Measurements from ENCODE around the gene NCR3LG1. TPM values are rescaled to one million over a fixed set of nuclear protein-coding genes. Genes with fewer than 3 reads are reported as not detected.
A peak's percentile ranks its signal among the peaks of the same experiment; 100 is the strongest.

Gene NCR3LG1
- total and polyA plus RNA-seq, 9 of the 15 experiments (the other 6 are each of a cell fraction or from before 2014, with no cell fraction given) = 4.1 to 39.8 (median 25.1) TPM

DNA sequence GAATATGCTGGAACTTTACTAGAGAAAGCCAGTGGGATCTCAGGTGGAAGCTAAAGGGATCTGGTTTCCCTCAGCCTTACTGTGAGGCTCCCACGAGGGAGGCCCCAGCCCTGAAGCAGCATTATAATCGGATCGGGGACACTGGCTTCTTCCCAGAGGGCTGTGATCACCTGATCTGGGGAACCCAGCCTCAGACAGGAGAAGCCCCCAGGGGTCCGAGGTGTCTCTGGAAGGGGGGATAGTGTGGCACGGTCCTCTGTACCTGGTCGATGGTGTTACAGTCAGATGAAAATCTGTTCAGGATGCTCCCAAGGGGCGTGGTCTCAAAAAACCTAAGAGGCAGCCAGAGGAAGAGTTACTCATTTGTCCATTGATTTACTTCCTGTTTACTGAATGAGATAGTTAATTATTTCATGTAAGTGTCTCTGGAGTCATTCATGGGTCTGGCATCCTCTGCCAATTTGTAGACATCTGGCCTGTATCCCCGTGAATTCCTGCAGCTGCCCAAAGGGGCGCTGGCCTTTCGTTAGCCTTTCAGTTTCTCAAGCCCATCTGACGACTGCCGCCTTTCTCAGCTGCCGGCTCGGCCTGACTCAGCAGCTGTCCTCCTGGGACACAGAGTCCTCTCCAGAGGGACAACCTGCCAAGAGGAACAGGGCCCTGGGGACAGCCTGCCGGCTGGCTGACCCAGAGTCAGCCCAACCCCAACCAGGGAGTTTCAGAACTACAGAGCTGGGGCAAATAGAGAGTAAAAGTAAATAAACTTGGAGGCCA is 53.8 kb downstream of the NCR3LG1 start (continued):
- TF ChIP-seq ILF3 (IDR thresholded peaks at IDR 0.05; ENCODE audit: borderline replicate concordance) (no peak), HDAC2 (IDR thresholded peaks at IDR 0.05) (no peak), ZNF445 (CRISPR knock-in tag; IDR thresholded peaks at IDR 0.05; ENCODE audit: low read depth) (no peak), STAT5B (CRISPR knock-in tag; IDR thresholded peaks at IDR 0.05) (no peak), ZNF184 (CRISPR knock-in tag; IDR thresholded peaks at IDR 0.05) (no peak), PHTF2 (CRISPR knock-in tag; IDR thresholded peaks at IDR 0.05) (no peak), MEF2D (tag; conservative IDR thresholded peaks at IDR 0.05; ENCODE audit: low read depth) (no peak), C11orf30 (IDR thresholded peaks at IDR 0.05; ENCODE audit: low read depth) (peak; percentile 71; the same call in 1 of the 2 replicates)
- TF ChIP-seq, protein P1, sequence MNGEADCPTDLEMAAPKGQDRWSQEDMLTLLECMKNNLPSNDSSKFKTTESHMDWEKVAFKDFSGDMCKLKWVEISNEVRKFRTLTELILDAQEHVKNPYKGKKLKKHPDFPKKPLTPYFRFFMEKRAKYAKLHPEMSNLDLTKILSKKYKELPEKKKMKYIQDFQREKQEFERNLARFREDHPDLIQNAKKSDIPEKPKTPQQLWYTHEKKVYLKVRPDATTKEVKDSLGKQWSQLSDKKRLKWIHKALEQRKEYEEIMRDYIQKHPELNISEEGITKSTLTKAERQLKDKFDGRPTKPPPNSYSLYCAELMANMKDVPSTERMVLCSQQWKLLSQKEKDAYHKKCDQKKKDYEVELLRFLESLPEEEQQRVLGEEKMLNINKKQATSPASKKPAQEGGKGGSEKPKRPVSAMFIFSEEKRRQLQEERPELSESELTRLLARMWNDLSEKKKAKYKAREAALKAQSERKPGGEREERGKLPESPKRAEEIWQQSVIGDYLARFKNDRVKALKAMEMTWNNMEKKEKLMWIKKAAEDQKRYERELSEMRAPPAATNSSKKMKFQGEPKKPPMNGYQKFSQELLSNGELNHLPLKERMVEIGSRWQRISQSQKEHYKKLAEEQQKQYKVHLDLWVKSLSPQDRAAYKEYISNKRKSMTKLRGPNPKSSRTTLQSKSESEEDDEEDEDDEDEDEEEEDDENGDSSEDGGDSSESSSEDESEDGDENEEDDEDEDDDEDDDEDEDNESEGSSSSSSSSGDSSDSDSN (IDR thresholded peaks at IDR 0.05; ENCODE audit: borderline replicate concordance in 1 of 2, low read depth in 2 of 2, low read length in 2 of 2) = 0 out of 4 replicates have a peak, but pooled peaks of 1 of the 2 experiments have one; percentile 52
- TF ChIP-seq, protein P2, sequence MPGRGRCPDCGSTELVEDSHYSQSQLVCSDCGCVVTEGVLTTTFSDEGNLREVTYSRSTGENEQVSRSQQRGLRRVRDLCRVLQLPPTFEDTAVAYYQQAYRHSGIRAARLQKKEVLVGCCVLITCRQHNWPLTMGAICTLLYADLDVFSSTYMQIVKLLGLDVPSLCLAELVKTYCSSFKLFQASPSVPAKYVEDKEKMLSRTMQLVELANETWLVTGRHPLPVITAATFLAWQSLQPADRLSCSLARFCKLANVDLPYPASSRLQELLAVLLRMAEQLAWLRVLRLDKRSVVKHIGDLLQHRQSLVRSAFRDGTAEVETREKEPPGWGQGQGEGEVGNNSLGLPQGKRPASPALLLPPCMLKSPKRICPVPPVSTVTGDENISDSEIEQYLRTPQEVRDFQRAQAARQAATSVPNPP (IDR thresholded peaks at IDR 0.05; ENCODE audit: borderline replicate concordance, insufficient read depth, insufficient read length) = no peak
- TF ChIP-seq, protein P3, sequence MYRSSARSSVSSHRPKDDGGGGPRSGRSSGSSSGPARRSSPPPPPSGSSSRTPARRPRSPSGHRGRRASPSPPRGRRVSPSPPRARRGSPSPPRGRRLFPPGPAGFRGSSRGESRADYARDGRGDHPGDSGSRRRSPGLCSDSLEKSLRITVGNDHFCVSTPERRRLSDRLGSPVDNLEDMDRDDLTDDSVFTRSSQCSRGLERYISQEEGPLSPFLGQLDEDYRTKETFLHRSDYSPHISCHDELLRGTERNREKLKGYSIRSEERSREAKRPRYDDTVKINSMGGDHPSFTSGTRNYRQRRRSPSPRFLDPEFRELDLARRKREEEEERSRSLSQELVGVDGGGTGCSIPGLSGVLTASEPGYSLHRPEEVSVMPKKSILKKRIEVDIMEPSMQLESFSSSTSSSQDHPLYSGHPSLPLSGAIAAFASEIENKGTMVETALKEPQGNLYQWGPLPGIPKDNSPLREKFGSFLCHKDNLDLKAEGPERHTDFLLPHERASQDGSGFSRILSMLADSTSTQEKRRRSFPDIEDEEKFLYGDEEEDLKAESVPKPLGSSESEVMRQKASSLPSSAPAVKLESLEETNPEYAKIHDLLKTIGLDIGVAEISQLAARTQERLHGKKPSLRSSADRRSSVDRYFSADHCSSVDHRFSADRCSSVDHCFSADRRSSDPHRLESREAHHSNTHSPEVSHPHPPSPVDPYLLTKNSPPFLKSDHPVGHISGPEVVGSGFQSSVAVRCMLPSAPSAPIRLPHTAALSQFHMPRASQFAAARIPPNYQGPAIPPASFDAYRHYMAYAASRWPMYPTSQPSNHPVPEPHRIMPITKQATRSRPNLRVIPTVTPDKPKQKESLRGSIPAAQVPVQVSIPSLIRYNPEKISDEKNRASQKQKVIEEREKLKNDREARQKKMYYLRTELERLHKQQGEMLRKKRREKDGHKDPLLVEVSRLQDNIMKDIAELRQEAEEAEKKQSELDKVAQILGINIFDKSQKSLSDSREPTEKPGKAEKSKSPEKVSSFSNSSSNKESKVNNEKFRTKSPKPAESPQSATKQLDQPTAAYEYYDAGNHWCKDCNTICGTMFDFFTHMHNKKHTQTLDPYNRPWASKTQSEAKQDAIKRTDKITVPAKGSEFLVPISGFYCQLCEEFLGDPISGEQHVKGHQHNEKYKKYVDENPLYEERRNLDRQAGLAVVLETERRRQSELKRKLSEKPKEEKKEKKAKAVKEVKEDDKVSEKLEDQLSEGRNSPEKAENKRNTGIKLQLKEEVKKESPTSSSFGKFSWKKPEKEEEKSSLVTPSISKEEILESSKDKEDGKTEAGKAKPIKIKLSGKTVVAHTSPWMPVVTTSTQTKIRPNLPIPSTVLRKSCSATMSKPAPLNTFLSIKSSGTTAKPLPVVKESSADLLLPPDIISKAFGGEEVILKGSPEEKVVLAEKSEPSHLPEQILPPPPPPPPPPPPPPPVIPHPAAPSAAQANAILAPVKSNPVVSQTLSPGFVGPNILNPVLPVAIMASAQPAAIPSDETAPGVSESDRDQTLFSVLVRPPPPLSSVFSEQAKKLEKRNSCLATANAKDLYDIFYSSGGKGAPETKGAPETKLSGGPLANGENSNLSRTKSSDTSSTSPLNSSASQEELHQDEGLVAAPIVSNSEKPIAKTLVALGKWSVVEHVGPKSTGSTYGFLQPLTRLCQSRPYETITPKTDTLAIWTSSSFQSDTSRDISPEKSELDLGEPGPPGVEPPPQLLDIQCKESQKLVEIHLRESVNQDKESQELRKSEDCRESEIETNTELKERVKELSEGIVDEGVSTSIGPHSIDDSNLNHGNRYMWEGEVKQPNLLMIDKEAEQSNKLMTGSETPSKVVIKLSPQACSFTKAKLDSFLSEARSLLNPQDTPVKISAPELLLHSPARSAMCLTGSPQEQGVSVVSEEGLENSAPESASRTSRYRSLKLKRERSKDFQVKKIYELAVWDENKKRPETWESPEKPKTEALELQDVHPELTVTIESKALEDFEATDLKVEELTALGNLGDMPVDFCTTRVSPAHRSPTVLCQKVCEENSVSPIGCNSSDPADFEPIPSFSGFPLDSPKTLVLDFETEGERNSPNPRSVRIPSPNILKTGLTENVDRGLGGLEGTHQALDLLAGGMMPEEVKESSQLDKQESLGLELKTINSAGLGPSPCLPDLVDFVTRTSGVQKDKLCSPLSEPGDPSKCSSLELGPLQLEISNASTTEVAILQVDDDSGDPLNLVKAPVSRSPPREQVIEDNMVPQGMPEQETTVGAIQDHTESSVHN (IDR thresholded peaks at IDR 0.05; ENCODE audit: borderline replicate concordance in 1 of 2, low read depth in 1 of 2) = no peak
- TF ChIP-seq, protein P4, sequence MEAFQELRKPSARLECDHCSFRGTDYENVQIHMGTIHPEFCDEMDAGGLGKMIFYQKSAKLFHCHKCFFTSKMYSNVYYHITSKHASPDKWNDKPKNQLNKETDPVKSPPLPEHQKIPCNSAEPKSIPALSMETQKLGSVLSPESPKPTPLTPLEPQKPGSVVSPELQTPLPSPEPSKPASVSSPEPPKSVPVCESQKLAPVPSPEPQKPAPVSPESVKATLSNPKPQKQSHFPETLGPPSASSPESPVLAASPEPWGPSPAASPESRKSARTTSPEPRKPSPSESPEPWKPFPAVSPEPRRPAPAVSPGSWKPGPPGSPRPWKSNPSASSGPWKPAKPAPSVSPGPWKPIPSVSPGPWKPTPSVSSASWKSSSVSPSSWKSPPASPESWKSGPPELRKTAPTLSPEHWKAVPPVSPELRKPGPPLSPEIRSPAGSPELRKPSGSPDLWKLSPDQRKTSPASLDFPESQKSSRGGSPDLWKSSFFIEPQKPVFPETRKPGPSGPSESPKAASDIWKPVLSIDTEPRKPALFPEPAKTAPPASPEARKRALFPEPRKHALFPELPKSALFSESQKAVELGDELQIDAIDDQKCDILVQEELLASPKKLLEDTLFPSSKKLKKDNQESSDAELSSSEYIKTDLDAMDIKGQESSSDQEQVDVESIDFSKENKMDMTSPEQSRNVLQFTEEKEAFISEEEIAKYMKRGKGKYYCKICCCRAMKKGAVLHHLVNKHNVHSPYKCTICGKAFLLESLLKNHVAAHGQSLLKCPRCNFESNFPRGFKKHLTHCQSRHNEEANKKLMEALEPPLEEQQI (IDR thresholded peaks at IDR 0.05) = no peak

All from K562 (cell line).